Brain microvascular endothelial cell (primary cell): ENCODE data around the gene YWHAQ.

ENCODE experiments used
- DNase-seq: peaks from one replicate; pipeline ENCODE4 v3.0.0-alpha.2; 2020
- H3K27ac ChIP-seq: fragments of 250-450 bp; sonication (Bioruptor Pico); 2 replicates; pipeline ENCODE4 v1.5.1; 2020; ENCODE audit warnings: mild to moderate bottlenecking, moderate library complexity
- H3K27me3 ChIP-seq: fragments of 250-450 bp; sonication (Bioruptor Pico); replicated peaks from 2 replicates; pipeline ENCODE4 v1.5.1; 2020; ENCODE audit warnings: mild to moderate bottlenecking
- H3K36me3 ChIP-seq: fragments of 250-450 bp; sonication (Bioruptor Pico); replicated peaks from 2 replicates; pipeline ENCODE4 v1.5.1; 2020; ENCODE audit warnings: mild to moderate bottlenecking
- H3K4me3 ChIP-seq: 2 replicates; pipeline ENCODE4 v1.5.1; 2011; ENCODE audit warnings: low read depth, mild to moderate bottlenecking, control low read depth, low read length, moderate library complexity
- in situ Hi-C: cut with HindIII; loops from 2 replicates; pipeline ENCODE4 v1.10.0; 2017; ENCODE audit warnings: low sequenced_read_pairs, low pct_ligation_motif_present
- TF ChIP-seq, protein P1 (sequence below): IDR thresholded peaks from 2 replicates; pipeline ENCODE4 v1.5.1; 2011; ENCODE audit warnings: low read depth, mild to moderate bottlenecking, moderate library complexity, low read length, control low read depth, inconsistent platforms; ENCODE audit errors: missing control alignments

YWHAQ gene

GRCh38 chr2:9549420-9549819, 81.4 kb downstream of the YWHAQ start:
- Histone ChIP-seq H3K4me3 (no peak overlapping the region), H3K27me3 (no peaks in the 10 kb centered on the region), H3K27ac (no peak overlapping the region), H3K36me3 (no peaks in the 10 kb centered on the region)
- TF ChIP-seq, protein P1, sequence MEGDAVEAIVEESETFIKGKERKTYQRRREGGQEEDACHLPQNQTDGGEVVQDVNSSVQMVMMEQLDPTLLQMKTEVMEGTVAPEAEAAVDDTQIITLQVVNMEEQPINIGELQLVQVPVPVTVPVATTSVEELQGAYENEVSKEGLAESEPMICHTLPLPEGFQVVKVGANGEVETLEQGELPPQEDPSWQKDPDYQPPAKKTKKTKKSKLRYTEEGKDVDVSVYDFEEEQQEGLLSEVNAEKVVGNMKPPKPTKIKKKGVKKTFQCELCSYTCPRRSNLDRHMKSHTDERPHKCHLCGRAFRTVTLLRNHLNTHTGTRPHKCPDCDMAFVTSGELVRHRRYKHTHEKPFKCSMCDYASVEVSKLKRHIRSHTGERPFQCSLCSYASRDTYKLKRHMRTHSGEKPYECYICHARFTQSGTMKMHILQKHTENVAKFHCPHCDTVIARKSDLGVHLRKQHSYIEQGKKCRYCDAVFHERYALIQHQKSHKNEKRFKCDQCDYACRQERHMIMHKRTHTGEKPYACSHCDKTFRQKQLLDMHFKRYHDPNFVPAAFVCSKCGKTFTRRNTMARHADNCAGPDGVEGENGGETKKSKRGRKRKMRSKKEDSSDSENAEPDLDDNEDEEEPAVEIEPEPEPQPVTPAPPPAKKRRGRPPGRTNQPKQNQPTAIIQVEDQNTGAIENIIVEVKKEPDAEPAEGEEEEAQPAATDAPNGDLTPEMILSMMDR, result no peak
- no peak for DNase-seq
- in situ Hi-C loops, result no loop called here

DNA sequence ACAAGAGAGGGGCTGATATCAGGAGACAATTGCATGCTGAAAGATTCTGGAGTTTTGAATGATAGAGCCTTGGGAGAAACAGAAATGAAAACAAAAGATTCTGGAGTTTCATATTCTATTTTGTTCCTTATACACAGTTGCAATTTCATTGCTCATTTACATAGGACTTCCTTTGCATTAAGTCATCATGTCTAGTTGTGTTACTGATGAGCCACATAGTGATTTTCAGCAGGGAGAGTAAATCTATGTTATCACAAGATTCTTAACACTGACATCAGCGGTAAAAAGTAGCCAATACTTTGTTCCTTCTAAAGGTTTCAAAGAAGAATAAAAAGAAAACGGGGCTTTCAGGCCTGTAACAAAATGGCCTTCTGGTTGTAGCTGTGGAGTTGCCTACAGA, 82.3 kb downstream of the YWHAQ start:
- peak overlapping the region; percentile 71 for H3K27ac ChIP-seq
- no peaks in the 10 kb centered on the region for H3K27me3 ChIP-seq
- in situ Hi-C loops, result no loop called here
- DNase-seq, result no peak
- H3K36me3 ChIP-seq, result no peaks in the 10 kb centered on the region
- H3K4me3 ChIP-seq, result no peak overlapping the region
- TF ChIP-seq, protein P1, result no peak

- in situ Hi-C loops, result no loop called here
- DNase-seq, result peak; percentile 77
- peak overlapping the region; percentile 71 for H3K27ac ChIP-seq
These were observed 83.4 kb downstream of the YWHAQ start for GRCh38 chr2:9547262-9547991.

DNA sequence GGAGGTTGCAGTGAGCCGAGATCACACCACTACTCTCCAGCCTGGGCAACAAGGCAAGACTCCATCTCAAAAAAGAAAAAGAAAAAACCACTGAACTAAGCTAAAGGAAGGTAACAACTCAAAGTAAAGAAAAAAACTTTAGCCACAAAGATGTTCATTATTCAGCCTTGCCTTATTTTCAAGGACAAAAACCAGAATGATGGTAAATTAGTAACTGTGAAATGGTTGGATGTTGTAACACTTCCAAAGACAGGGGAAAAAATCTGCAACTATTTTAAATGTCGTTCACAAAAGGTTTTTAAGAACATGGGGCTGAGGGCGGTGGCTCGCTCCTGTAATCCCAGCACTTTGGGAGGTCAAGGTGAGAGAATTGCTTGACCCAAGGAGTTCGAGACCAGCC, 85.3 kb downstream of the YWHAQ start:
- no peak for DNase-seq
- in situ Hi-C loops, result no loop called here
- TF ChIP-seq, protein P1, result no peak
- no peaks in the 10 kb centered on the region for H3K27me3 ChIP-seq
- H3K4me3 ChIP-seq, result no peak overlapping the region
- H3K27ac ChIP-seq, result no peak overlapping the region
- no peaks in the 10 kb centered on the region for H3K36me3 ChIP-seq

More at GRCh38 chr2:9547262-9547991, 83.4 kb downstream of the YWHAQ start:
- TF ChIP-seq, protein P1, result no peak
- Histone ChIP-seq H3K27me3 (no peaks in the 10 kb centered on the region), H3K36me3 (no peaks in the 10 kb centered on the region), H3K4me3 (no peak overlapping the region)

- in situ Hi-C loops, result no loop called here
- TF ChIP-seq, protein P1, result no peak
- Histone ChIP-seq H3K4me3 (no peak overlapping the region), H3K27me3 (no peaks in the 10 kb centered on the region), H3K27ac (no peak overlapping the region), H3K36me3 (no peaks in the 10 kb centered on the region)
- DNase-seq, result no peak
These were observed 87.2 kb downstream of the YWHAQ start for GRCh38 chr2:9543557-9543956.

DNA sequence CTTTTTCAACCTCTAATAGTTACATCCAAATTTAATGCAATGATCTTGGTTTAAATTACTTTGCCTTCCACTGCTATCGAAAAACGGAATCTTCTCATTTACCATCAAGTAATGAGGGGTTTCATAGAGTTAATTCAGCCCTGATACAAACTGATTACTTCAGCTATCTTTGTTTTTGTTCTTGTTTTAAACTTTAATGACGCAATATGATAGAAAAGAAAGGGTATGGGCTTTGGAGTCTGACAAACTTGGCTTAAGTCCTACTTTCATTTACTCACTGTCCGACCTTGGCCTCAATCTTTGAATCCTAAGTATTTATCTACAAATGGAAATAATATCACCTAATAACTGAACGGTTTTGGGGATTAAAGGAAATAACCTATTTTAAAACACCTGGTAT, 91.3 kb downstream of the YWHAQ start:
- H3K4me3 ChIP-seq, result no peak overlapping the region
- TF ChIP-seq, protein P1, result no peak
- no peaks in the 10 kb centered on the region for H3K27me3 ChIP-seq
- H3K36me3 ChIP-seq, result no peaks in the 10 kb centered on the region
- no peak for DNase-seq
- peak overlapping the region; percentile 68 for H3K27ac ChIP-seq
- in situ Hi-C loops, result no loop called here
